Sciatic nerve (tissue), 2 donors: ENCODE measurements around the gene IMMP2L. TPM values are rescaled to one million over a fixed set of nuclear protein-coding genes. Genes with fewer than 3 reads are reported as not detected.
"Not testable (repeated sequence)": the region's sequence is repeated elsewhere in the genome, so short reads cannot be mapped to it uniquely, and the experiment has no call there.

ENCODE experiments used
- ATAC-seq: fragments of 200-7000 bp; cut with Tn5 transposase; one replicate; pipeline ENCODE4 v1.9.1; 2020; ENCODE audit warnings: mild to moderate bottlenecking, moderate library complexity
- DNase-seq: peaks from one replicate; pipeline ENCODE4 v3.0.0-alpha.2; 2020; ENCODE audit warnings: low spot score
- intact Hi-C: fragments of 100-400 bp; cut with DNase I; formaldehyde crosslinking; loops from one replicate; pipeline ENCODE4 v1.14.2; 2022
- total RNA-seq: library from RNA; stranded (reverse); fragmentation: NEBNext Ultra II Directional; extraction: Animal tissue kit (Norgen Biotek cat#: 25700); gene quantifications from one replicate; pipeline ENCODE4 v1.2.1, GENCODE V29; 2021
- donor health status: DM: no; HTN: no; CAD: no.
- donor health status: DM: no; HTN: no; CAD: no.

Gene IMMP2L
- 33.6 TPM for total RNA-seq

GRCh38 chr7:111561904-111562732, at the start of gene IMMP2L:
Gene IMMP2L, minus strand, starts transcription at chr7:111562492.
- intact Hi-C loops = no loop called here
- peak; percentile 97 for ATAC-seq
- DNase-seq = peak; percentile 95

GRCh38 chr7:111609483-111610254, 47.4 kb upstream of the IMMP2L start:
- ATAC-seq, DNase-seq, intact Hi-C loops: not testable (repeated sequence)

- no peak for ATAC-seq
- intact Hi-C loops = no loop called here
- DNase-seq = no peak
Measured at GRCh38 chr7:111607621-111608020, 45.3 kb upstream of the IMMP2L start.

- ATAC-seq = no peak
- intact Hi-C loops = no loop called here
- no peak for DNase-seq
Measured at GRCh38 chr7:111605246-111605645, 43.0 kb upstream of the IMMP2L start.

GRCh38 chr7:111600091-111600490, 37.8 kb upstream of the IMMP2L start:
- DNase-seq (no peak), ATAC-seq (no peak)
- intact Hi-C loops = no loop called here

GRCh38 chr7:111595780-111596179, 33.5 kb upstream of the IMMP2L start:
- intact Hi-C loops = no loop called here
- ATAC-seq = no peak
- no peak for DNase-seq

- no peak for DNase-seq
- no peak for ATAC-seq
- intact Hi-C loops = no loop called here
Measured at GRCh38 chr7:111594602-111595001, 32.3 kb upstream of the IMMP2L start.

GRCh38 chr7:111593343-111593742, 31.1 kb upstream of the IMMP2L start:
- DNase-seq (no peak), ATAC-seq (no peak)
- intact Hi-C loops = no loop called here

GRCh38 chr7:111588065-111588433, 25.8 kb upstream of the IMMP2L start:
- no peak for DNase-seq
- no peak for ATAC-seq
- intact Hi-C loops = no loop called here

- intact Hi-C loops = no loop called here
- no peak for ATAC-seq
- DNase-seq = no peak
Measured at GRCh38 chr7:111587410-111588064, 25.2 kb upstream of the IMMP2L start.

- intact Hi-C loops = no loop called here
- ATAC-seq (no peak), DNase-seq (no peak)
Measured at GRCh38 chr7:111586711-111587409, 24.6 kb upstream of the IMMP2L start.

- intact Hi-C loops, DNase-seq, ATAC-seq: not testable (repeated sequence)
Measured at GRCh38 chr7:111581784-111582488, 19.6 kb upstream of the IMMP2L start.

- DNase-seq, intact Hi-C loops, ATAC-seq: not testable (repeated sequence)
Measured at GRCh38 chr7:111581207-111581606, 18.9 kb upstream of the IMMP2L start.

GRCh38 chr7:111578754-111579153, 16.5 kb upstream of the IMMP2L start:
- no peak for ATAC-seq
- intact Hi-C loops = no loop called here
- no peak for DNase-seq

GRCh38 chr7:111571720-111572119, 9.4 kb upstream of the IMMP2L start:
- DNase-seq (no peak), ATAC-seq (no peak)
- intact Hi-C loops = no loop called here

GRCh38 chr7:111568870-111569462, 6.7 kb upstream of the IMMP2L start:
- ATAC-seq = no peak
- no peak for DNase-seq
- intact Hi-C loops = no loop called here

GRCh38 chr7:111568419-111568818, 6.1 kb upstream of the IMMP2L start:
- no peak for DNase-seq
- ATAC-seq = no peak
- intact Hi-C loops = no loop called here

- ATAC-seq (no peak), DNase-seq (no peak)
- intact Hi-C loops = no loop called here
Measured at GRCh38 chr7:111564078-111564477, 1.8 kb upstream of the IMMP2L start.

GRCh38 chr7:111561654-111561903, 713 bp downstream of the IMMP2L start:
- peak; percentile 13 for ATAC-seq
- intact Hi-C loops = no loop called here
- DNase-seq = no peak
